ENCODE results near the gene C8B.

Gene C8B

GRCh38 chr1:56965916-56966697 lies at the start of gene C8B:
TSS of gene C8B (minus strand) at chr1:56966015. CDS start at chr1:56965948, 67 bp downstream.
- DNase-seq (ENCODE audit: low spot score): no peak

DNA sequence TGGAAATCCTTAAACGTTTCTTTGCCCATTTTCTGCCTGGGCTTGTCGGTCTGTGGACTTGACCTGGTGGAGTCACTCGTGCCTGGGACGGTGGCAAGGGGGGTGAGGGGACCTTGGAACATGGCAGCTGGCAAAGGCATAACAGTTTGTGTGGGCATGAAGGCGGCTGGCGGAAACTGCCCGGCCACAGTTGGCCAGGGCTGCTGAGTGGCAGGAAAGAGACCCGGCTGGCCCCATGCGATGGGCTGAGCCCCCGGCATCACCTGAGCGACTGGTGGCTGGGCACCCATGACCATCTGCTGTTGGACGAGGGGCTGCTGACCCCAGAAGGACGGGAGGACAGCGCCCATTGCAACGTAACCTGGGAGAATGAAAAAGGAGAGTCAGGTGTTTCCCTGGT lies 49.3 kb upstream of the C8B start:
- no peak for DNase-seq (ENCODE audit: low spot score)

- no peak for DNase-seq (ENCODE audit: low spot score)
Observed at GRCh38 chr1:57013522-57013921, 47.7 kb upstream of the C8B start.

- DNase-seq (ENCODE audit: low spot score): no peak
Observed at GRCh38 chr1:57012315-57012714, 46.5 kb upstream of the C8B start.

DNA sequence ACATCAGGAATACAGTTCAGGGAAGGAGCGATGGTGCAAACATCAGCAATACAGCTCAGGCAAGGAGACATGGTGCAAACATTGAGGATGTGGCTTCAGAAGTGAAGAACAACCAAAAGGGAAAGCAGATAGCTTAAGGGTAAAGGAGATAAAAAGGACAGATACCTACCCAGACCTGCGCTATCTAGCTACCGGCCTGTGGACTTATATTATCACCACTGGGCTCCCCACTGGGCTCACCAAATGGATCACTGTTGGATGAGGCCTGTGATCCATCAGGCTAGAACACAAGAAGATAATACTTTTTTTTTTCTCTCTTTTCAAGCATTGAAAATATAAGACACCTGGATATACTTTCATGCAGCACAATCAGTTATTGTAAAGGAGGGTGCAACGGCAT lies 44.7 kb upstream of the C8B start:
- no peak for DNase-seq (ENCODE audit: low spot score)

DNA sequence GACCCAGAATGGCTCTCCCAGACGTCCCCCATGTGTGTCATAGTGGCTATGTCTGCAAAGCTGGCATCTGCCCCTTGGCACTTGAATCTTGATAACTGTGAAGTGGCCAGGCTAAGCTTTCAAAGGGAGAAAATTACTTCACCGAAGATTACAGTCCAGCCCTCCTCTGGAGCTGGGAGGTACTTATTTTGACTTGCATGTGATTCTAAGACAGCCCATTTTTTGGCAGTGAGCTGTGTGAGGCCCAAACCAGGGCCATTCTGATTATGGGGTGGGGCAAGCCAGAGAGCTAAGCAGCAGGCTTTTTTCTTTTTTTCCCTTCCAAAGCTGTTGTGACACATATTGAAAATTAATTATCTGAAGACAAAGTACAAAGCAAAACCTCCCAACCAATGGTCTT lies 42.1 kb upstream of the C8B start:
- no peak for DNase-seq (ENCODE audit: low spot score)

- no peak for DNase-seq (ENCODE audit: low spot score)
Observed at GRCh38 chr1:57007472-57007871, 41.7 kb upstream of the C8B start.

GRCh38 chr1:57003398-57004139 lies 37.8 kb upstream of the C8B start:
- DNase-seq (ENCODE audit: low spot score): no peak

DNA sequence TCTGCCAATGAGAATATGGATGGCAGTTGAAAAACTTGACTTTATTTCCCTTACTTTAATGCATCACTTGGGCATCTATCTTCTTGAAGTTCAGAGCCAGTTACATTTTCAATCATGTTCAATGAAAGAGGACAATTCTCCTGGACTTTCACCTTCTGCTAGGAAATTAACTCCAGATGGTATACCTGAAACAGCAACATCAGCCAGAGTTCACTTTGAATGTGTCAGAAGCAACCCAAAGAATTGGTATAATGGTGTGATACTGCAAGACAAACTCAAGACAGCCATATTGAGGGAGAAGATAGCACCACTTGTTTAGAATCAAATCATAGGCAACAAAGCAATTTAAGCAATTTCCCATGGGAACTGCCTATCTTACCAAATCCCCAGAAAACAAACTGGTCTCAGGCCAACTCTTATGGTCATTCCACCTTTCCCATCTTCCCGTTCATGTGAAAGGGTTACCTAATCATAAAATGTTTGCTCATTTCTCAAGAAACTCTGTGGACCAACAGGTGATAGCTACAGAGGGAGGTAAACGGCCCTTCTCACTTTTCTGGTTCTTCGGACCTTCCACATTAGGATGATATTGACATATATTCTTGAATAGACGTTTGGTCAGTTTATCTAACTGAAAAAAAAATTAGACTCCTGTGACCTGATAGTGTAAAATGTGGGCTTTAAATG lies 29.7 kb upstream of the C8B start:
- no peak for DNase-seq (ENCODE audit: low spot score)

- DNase-seq (ENCODE audit: low spot score): no peak
Observed at GRCh38 chr1:56993475-56993874, 27.7 kb upstream of the C8B start.

- DNase-seq (ENCODE audit: low spot score): no peak
Observed at GRCh38 chr1:56992318-56993125, 26.7 kb upstream of the C8B start.

- no peak for DNase-seq (ENCODE audit: low spot score)
Observed at GRCh38 chr1:56991576-56991975, 25.8 kb upstream of the C8B start.

DNA sequence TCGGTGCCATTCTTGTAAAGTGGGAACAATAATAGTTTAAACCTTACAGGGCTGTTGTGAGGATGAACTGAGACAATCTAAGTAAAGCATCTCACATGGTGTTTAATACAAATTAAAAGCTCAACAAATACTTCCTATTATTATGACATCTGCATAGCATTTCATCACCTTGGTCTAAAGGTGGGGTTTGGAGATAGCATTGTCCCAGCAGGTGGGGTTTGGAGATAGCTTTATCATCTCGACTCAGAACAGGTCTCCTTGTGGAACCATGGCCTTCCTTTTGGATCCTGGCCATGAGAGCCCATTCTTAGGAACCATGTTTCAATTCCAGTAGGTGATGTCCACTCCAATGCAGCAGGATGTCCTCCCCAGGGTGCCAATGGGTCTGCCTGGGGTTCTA lies 20.6 kb upstream of the C8B start:
- no peak for DNase-seq (ENCODE audit: low spot score)

DNA sequence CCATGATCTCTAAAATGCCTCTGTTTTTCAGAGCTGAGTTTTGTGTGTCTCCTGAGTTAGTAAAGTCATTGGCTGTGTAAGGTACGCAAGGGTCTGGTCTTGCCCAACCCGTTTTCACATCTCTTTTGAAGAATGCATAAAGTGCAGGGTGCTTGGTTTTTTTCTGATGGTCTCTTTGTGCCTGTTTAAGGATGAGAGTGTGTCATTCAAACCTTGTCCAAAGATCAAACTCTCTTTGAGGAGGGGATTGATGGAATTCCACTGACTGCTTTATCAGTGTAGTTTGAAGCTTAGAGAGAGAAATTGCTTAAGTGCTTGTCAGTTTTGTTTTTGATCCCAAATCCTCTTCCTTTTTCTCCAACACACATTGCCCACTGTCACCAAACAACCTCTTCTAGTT lies 20.0 kb upstream of the C8B start:
- DNase-seq (ENCODE audit: low spot score): no peak

- DNase-seq (ENCODE audit: low spot score): no peak
Observed at GRCh38 chr1:56983484-56983883, 17.7 kb upstream of the C8B start.

GRCh38 chr1:56979986-56980755 lies 14.4 kb upstream of the C8B start:
- DNase-seq (ENCODE audit: low spot score): no peak

DNA sequence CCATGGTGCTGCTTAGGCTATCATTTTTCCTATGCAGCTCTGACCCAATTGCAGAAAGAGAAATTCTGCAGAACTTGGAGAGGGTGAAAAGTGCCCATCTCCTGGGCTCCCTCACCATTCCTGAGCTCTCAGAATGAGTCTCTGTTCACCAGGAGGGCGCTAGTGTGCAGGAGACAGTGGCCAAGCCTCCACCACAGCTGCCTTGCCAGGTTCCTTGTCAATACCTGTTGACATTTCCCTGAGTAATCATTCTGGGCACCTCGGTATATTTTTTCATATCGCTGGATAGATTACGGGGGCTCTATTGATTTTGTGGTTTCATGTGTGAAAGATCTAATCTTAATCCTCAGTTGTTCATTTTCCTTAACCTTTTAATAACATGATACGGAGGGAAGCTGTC lies 13.0 kb upstream of the C8B start:
- DNase-seq (ENCODE audit: low spot score): no peak

GRCh38 chr1:56977910-56978309 lies 12.1 kb upstream of the C8B start:
- DNase-seq (ENCODE audit: low spot score): no peak

- no peak for DNase-seq (ENCODE audit: low spot score)
Observed at GRCh38 chr1:56975446-56975845, 9.6 kb upstream of the C8B start.

GRCh38 chr1:56973923-56974742 lies 8.3 kb upstream of the C8B start:
- no peak for DNase-seq (ENCODE audit: low spot score)

- DNase-seq (ENCODE audit: low spot score): no peak
Observed at GRCh38 chr1:56972976-56973375, 7.2 kb upstream of the C8B start.
